Activated T-helper 1 cell treated with anti-CD3 and anti-CD28 coated beads, Interleukin-2, amount 50 U/mL, for 16 hours (primary cell): ENCODE measurements around the gene MFNG.

Experiments used
- DNase-seq, 2 donors: peaks; one replicate each; pipeline ENCODE4 v3.0.0-alpha.2; 2020; ENCODE audit warnings: low read depth in 1 of 2, low spot score in 1 of 2

MFNG gene

GRCh38 chr22:37427711-37428635 is 58.2 kb downstream of the MFNG start:
- no peak for DNase-seq

- DNase-seq = no peak
Observed at GRCh38 chr22:37427135-37427710, 59.0 kb downstream of the MFNG start, which contains the start of gene ELFN2. ELFN2 (minus strand) TSS chr22:37427479; CDS start chr22:37375534, 51,945 bp downstream.

- no peak for DNase-seq
Observed at GRCh38 chr22:37426706-37427134, 59.5 kb downstream of the MFNG start.

GRCh38 chr22:37425800-37426705 is 60.1 kb downstream of the MFNG start:
- no peak for DNase-seq

DNA sequence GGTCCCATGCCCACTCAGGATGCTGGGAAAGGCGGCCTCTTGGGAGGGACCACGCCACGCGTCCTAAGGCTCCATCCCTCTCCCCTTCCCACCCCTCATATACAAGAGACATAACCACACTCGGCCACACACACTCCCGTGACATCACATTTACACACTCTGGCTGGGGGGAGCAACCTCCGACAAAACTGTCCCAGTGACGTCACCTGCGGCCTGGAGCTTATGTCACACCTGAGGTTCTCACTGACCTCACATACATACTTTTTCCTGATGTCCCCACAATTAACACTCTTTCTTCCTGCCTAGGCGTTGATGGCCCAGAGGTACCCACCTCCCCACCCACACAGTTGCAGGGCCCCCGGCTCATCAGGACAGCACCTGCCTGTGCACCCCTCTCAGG is 60.8 kb downstream of the MFNG start:
- no peak for DNase-seq

- no peak for DNase-seq
Observed at GRCh38 chr22:37423283-37423682, 62.9 kb downstream of the MFNG start.

DNA sequence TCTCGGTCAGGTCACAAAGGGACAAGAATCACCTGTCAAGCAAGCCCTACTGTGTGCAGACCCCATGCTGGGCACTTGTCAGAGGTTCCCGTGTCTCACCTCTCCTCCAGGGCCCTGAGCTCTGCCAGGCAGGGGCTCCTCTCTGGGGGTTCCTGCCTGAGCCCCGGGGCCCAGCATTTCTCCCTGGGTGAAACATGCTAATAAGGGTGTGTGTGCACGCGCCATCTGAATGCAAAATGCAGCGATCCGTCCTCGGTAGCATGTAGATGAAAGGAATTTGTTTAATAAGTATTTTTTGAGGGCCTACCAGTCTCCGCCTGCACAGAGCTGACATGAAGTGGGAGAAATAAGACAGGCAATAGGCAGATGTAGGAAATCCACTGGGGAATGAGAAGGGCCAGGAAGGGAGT is 64.7 kb downstream of the MFNG start:
- DNase-seq = no peak

- no peak for DNase-seq
Observed at GRCh38 chr22:37420686-37421467, 65.3 kb downstream of the MFNG start.

DNA sequence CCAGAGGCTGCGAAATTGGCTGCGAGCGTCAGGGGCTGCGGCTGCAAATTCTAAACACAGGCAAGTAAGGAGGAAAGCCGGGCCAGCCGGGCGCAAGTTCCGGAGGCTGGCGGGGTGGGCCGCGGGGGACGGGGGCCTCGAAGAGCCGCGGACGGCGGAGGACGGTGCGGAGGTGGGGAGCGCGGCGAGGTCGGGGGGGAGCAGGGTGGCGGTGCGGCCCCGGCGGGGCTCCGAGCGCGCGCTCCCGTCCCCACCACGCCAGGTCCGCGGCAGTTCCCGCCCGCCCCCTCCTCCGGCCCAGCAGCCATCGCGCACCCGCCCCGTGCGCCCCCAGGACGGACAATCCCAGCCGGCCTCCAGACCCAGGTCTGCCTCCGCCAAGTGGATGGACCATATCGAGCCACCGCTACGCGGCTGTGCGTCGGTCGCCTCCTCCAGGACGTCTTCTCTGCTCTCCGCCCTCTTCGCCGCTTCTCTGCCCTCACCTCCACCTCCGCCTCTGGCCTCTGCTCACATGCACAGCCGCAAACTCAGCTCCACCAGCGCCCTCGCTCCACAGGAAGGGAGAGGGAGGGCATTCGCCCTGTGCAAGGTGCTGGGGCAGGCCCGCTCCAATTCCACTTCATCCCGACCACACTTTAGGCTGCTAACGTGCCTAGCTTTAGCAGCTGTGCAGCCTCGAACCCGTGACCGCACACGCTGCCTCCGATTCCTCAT is 66.1 kb downstream of the MFNG start:
- no peak for DNase-seq

- no peak for DNase-seq
Observed at GRCh38 chr22:37419370-37419968, 66.7 kb downstream of the MFNG start.
